Testis (tissue), 3 donors: ENCODE results near the gene SEZ6L. TPM values are rescaled to one million over a fixed set of nuclear protein-coding genes. Genes with fewer than 3 reads are reported as not detected.

Source experiments
- DNase-seq: peaks from one replicate; pipeline ENCODE4 v3.0.0-alpha.2; 2019
- H3K27ac ChIP-seq, 2 donors: fragments of 200-600 bp; sonication (generic); one replicate each; pipeline ENCODE4 v1.5.1; 2019
- H3K27me3 ChIP-seq: fragments of 200-600 bp; sonication (generic); one replicate; pipeline ENCODE4 v1.5.1; 2019
- H3K36me3 ChIP-seq: fragments of 200-600 bp; sonication (generic); one replicate; pipeline ENCODE4 v1.5.1; 2017; ENCODE audit warnings: low read depth; ENCODE audit errors: missing control alignments
- H3K4me1 ChIP-seq: fragments of 200-600 bp; sonication (generic); one replicate; pipeline ENCODE4 v1.5.1; 2019
- H3K4me3 ChIP-seq, 2 donors: fragments of 200-600 bp; sonication (generic); one replicate each; pipeline ENCODE4 v1.5.1; 2017 to 2019
- H3K9me3 ChIP-seq: fragments of 200-600 bp; sonication (generic); one replicate; pipeline ENCODE4 v1.5.1; 2017
- CTCF ChIP-seq, 3 experiments: fragments of 450-650 bp in 2 of 3; fragments of 200-600 bp in 1 of 3; sonication (generic) in 1 of 3; IDR thresholded peaks; one replicate each; pipeline ENCODE4 v1.5.1; 2016 to 2019; ENCODE audit warnings: antibody characterized with exemption in 3 of 3, mild to moderate bottlenecking in 2 of 3, moderate library complexity in 1 of 3
- POLR2A ChIP-seq: fragments of 450-650 bp; IDR thresholded peaks from one replicate; pipeline ENCODE4 v1.6.1; 2017; ENCODE audit warnings: antibody characterized with exemption, mild to moderate bottlenecking, moderate library complexity
- WGBS, 2 donors: methylation state at CpG; one replicate each; pipeline ENCODE4 v1.1.5; 2018; 5-methylcytosine and 5-hydroxymethylcytosine counted together
- intact Hi-C: fragments of 100-400 bp; cut with DNase I; formaldehyde crosslinking; loops from one replicate; pipeline ENCODE4 v1.15.1; 2023; ENCODE audit warnings: low total_unique reads
- polyA plus RNA-seq: library from polyadenylated mRNA; stranded (reverse); fragments of 350-450 nt; fragmentation: Illumina TruSeq; extraction: RNeasy Lipid Tissue Mini Kit (QIAGEN cat#74804); gene quantifications from one replicate; pipeline ENCODE4 v1.2.3, GENCODE V29; 2014; ENCODE audit warnings: low read depth, low replicate concordance; ENCODE audit not compliant: insufficient read depth
- total RNA-seq, 2 donors: library from RNA; depleted of rRNA; stranded (reverse); fragments of >200 nt; gene quantifications; one replicate each; pipeline ENCODE4 v1.2.3, GENCODE V29; 2016

The SEZ6L gene
- total and polyA plus RNA-seq, 3 donors from 2014 or later: 0.69 to 1.4 (median 0.71) TPM

GRCh38 chr22:26185190-26185589 is 15.9 kb downstream of the SEZ6L start:
- Histone ChIP-seq H3K36me3 (no peaks in the 10 kb centered on the region), H3K27ac (no peak overlapping the region), H3K27me3 (no peaks in the 10 kb centered on the region), H3K4me3 (no peak overlapping the region), H3K4me1 (no peaks in the 10 kb centered on the region), H3K9me3 (no peaks in the 10 kb centered on the region)
- DNase-seq: no peak
- intact Hi-C loops: no loop called here
- 87 to 96% methylated on average over 2 of the region's 2 CpGs for WGBS, 2 donors
- TF ChIP-seq CTCF (IDR thresholded peaks at IDR 0.05) (no peak), POLR2A (no peak)

GRCh38 chr22:26188341-26188740 is 19.1 kb downstream of the SEZ6L start:
- no peaks in the 10 kb centered on the region for H3K4me1 ChIP-seq
- no peaks in the 10 kb centered on the region for H3K36me3 ChIP-seq
- no peak overlapping the region for H3K4me3 ChIP-seq
- H3K27me3 ChIP-seq: no peaks in the 10 kb centered on the region
- WGBS, 2 donors: 78 to 82% methylated on average over 4 of the region's 4 CpGs
- TF ChIP-seq CTCF (IDR thresholded peaks at IDR 0.05): no peak
- no peak for TF ChIP-seq POLR2A
- DNase-seq: no peak
- H3K9me3 ChIP-seq: no peaks in the 10 kb centered on the region
- H3K27ac ChIP-seq: no peak overlapping the region
- intact Hi-C loops: no loop called here

- Histone ChIP-seq H3K4me1 (no peaks in the 10 kb centered on the region), H3K27ac (no peak overlapping the region), H3K4me3 (no peak overlapping the region), H3K27me3 (no peaks in the 10 kb centered on the region), H3K36me3 (no peaks in the 10 kb centered on the region), H3K9me3 (no peaks in the 10 kb centered on the region)
- no peak for TF ChIP-seq POLR2A
- no peak for TF ChIP-seq CTCF (IDR thresholded peaks at IDR 0.05)
- 77 to 85% methylated on average over 3 of the region's 3 CpGs for WGBS, 2 donors
- intact Hi-C loops: no loop called here
- no peak for DNase-seq
These were observed 25.1 kb downstream of the SEZ6L start for GRCh38 chr22:26194313-26194712.

GRCh38 chr22:26194877-26195276 is 25.6 kb downstream of the SEZ6L start:
- Histone ChIP-seq H3K4me1 (no peaks in the 10 kb centered on the region), H3K36me3 (no peaks in the 10 kb centered on the region), H3K9me3 (no peaks in the 10 kb centered on the region), H3K4me3 (no peak overlapping the region), H3K27ac (no peak overlapping the region), H3K27me3 (no peaks in the 10 kb centered on the region)
- intact Hi-C loops: no loop called here
- no peak for TF ChIP-seq POLR2A
- TF ChIP-seq CTCF (IDR thresholded peaks at IDR 0.05): no peak
- DNase-seq: no peak
- WGBS, 2 donors: 83 to 84% methylated on average over 2 of the region's 2 CpGs

- TF ChIP-seq CTCF (IDR thresholded peaks at IDR 0.05) (no peak), POLR2A (no peak)
- intact Hi-C loops: no loop called here
- no peak for DNase-seq
These were observed 27.4 kb downstream of the SEZ6L start for GRCh38 chr22:26196657-26197056.

More at GRCh38 chr22:26196657-26197056, 27.4 kb downstream of the SEZ6L start:
- H3K4me1 ChIP-seq: no peaks in the 10 kb centered on the region
- H3K27me3 ChIP-seq: no peaks in the 10 kb centered on the region
- no peaks in the 10 kb centered on the region for H3K9me3 ChIP-seq
- H3K27ac ChIP-seq: no peak overlapping the region
- no peak overlapping the region for H3K4me3 ChIP-seq
- WGBS, 2 donors: 60 to 65% methylated on average over 3 of the region's 3 CpGs
- no peaks in the 10 kb centered on the region for H3K36me3 ChIP-seq
